NCI-H2171 (cell line): ENCODE results near the gene SLAMF6.
"Not testable (repeated sequence)": the region's sequence is repeated elsewhere in the genome, so short reads cannot be mapped to it uniquely, and the experiment has no call there.

Experiments used
- DNase-seq: peaks from one replicate; lab custom pipeline; 2025; lab: John Stamatoyannopoulos, UW

The SLAMF6 gene

DNA sequence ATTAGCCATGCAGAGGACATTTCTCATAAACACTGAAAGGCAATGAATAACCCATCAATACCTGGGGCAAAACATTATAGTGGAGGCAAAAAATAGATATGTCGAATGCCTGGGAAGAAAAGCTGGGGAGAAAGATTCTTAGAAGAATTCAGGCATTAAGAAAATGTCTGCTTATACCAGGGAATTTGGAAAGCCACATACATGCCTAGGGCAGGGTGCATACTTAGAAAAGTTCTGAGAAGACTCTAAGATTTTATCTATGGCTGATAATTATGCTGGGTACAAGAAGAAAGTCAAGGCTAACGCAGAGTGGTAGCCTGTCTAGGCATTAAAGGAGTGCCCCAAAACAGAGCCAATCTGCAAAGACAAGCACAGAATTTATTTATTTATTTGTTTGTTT is 18.4 kb downstream of the SLAMF6 start:
- DNase-seq = no peak

DNA sequence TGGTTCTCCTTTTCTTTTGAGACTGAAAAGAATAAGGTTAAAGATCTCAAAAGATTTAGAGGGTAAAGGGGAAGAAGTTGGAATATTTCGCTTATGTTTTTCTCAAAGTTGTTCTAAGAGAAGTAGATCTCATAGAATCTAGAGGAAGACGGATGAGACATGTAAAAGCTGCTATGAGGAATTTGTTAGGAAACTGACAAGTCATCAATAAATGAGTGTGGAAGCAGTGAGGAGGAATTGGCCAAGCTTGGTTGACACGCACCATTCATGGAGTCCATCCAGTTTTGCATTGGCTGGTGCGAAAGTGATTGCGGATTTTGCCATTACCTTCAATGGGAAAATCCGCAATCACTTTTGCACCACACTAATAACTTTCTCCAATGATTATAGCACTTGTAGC is 20.0 kb downstream of the SLAMF6 start:
- no peak for DNase-seq

DNA sequence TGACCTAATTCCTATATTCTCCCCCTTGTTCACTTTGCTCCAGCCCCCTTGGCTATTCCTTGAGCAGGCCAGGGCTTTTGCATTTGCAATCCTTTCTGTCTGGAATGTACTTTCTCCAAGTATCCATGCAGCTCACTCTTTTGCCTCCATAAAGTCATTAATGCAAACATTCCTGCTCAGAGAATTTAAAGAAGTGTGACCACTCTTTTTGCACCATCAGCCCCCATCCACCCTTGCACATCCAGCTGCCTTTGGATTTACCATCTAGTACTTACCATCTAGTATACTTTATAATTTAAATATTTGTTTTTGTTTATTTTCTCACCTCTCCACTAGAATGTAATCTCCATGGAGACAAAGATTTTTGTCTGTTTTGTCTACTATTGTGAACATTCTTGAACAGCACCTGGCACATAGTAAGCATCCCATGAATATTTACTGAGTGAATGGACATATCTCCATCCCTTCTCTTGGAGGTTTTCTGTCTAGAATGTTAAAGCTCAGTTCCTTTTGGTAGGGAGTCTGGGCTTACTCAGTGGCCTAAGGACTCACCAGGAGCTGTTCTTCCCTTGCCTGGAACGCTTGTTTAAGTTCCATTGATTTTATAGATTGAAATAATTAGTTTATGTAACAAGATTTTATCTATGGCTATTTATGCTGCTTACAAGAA is 22.6 kb downstream of the SLAMF6 start:
- DNase-seq = no peak

DNA sequence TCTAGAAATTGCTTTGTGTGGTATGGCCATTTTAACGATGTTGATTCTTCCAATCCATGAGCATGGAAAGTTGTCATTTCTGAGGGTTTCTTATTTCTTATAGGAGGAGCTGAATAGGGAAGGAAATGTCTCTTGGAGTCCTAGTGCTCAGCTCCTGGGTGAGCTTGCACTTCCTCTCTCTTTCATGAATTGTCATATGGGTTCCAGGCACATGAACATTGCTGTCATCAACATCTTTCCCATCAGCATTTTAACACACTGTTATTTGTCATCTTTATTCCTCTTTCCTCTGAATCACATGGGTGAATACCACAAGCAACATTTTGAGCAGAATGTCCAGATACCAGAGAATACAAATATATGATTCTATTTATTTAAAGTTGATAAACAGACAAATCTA is 23.4 kb downstream of the SLAMF6 start:
- DNase-seq = no peak

DNA sequence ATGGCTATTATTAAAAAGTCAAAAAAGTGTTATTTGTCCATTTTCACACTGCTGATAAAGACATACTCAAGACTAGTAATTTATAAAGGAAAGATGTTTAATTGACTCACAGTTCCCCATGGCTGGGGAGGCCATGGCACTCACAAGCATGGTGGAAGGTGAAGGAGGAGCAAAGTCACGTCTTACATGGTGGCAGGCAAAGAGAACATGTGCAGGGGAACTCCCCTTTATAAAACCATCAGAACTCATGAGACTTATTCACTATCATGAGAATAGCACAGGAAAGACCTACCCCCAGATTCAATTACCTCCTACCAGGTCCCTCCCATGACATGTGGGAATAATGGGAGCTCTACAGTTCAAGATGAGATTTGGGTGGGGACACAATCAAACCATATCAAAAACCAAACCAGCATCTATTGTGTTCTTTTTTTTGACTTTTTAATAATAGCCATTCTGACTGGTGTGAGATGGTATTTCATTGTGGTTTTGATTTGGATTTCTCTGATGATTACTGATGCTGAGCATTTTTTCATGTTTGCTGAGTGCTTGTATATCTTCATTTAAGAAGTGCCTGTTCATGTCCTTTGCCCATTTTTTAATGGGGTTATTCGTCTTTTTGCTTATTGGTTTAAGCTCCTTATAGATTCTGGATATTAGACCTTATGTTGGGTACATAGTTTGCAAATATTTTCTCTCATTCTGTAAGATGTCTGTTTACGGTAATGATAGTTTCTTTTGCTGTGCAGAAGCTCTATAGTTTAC is 24.6 kb downstream of the SLAMF6 start:
- DNase-seq = not testable (repeated sequence)

GRCh38 chr1:160496334-160496733 is 26.7 kb downstream of the SLAMF6 start:
- DNase-seq = no peak

GRCh38 chr1:160494620-160495019 is 28.4 kb downstream of the SLAMF6 start:
- no peak for DNase-seq

DNA sequence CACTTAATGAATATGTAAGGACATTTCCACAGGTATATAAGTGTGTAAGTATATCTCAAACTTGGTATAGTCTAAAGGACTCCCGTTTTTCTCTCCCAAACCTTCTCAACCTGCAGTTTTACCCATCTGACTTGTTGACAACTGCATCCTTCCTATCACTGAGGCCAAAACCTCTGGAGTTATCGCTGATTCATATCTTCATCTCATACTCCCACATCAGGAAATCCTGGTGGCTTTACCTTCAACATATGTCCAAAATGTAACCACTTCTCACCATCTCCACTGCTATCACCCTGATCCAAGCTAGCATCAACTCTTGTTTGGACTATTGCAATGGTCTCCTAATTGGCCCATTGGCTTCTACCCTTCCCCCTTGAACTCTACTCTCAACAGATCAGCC is 30.4 kb downstream of the SLAMF6 start:
- DNase-seq = no peak

DNA sequence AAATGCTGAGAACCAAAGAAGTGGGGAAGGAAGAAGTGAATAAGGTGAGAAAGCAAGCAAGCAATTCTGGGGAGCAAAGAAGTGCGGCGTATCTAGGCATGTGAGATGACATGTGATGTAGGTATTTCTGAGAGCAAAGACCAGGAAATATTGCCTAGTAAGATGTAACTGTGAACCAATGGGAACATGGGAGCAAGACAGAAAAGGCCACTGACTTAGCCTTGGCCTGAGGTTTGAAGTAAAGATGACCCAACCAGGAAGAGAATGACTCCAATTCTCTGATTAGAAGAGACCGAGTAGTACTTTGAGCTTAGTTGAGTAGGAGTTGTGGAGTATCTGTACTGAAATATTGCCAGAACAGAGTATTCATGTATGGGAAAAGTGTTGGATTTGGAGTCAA is 31.1 kb downstream of the SLAMF6 start:
- DNase-seq = no peak

DNA sequence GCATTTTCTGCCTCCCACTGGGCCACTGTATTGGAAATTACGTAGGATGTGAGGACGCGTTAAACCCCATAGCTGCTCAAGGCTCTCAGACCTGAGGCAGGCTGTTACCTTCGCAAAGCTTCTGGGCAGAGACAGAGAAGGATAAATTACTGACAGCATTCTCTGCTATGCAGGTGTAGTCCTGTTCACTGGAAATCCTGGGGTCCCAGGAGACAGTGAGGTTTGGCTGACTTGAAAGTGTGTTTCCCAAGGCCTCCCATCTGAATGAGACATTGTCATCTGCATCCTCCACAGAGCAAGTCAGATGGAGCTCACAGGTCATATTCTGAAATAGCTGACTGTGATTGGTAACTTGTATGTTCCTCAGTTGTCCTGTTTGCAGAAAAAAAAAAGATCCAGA is 32.0 kb downstream of the SLAMF6 start:
- DNase-seq = no peak

DNA sequence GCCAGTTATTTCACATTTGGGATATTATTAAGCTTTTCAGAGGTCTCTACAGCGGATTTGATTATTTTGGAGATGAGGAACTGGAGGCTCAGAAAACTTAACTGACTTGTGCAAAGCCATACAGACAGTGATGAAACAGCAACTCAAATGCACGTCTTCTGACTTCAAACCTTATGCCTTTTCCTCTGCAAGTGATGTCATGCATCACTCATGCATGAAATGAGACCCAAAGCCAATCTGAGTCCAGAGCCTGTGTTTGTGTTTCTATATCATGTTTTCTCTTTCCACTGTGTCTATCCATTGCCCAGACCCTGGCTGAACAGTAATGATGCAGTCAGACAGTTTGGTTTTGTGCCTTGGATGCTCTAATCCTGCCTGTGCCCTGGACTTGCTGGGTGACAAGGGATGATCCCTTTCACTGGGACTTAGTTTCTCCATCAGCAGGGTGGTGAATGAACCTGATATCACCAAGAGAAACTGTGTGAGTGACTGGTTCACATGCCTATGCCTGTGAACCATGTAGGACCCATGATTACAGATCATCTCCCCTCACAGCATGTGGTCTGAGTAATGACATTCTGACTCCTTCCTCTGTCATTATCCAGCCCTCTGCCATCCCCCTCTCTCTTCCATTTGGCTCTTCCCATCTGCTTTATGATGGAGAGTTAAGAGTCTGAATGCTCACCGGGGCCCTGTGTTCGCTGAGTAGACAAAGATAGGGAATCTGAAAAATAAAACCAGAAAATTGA is 33.4 kb downstream of the SLAMF6 start:
- DNase-seq = no peak

GRCh38 chr1:160488347-160489058 is 34.6 kb downstream of the SLAMF6 start:
- DNase-seq = no peak

DNA sequence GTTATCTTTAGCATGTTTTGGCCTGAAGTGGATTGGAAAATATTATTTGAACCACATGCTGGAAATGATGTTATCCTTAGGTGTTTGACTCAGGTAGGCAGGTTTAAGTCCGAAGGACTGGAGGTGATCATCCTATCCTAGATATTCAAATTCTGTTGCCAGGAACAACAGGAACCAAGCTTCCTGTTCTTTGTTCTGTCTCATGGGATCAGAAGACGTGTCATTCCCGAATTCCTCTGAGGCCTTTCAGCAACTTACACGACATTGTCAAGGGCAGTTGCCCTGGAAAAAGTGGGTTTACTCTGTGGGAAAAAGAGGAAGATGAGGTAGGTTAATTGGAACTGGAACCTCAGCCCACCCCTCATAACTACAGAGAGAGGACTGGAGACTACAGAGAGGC is 36.6 kb downstream of the SLAMF6 start:
- DNase-seq = no peak

- DNase-seq = no peak
These were observed 39.4 kb downstream of the SLAMF6 start for GRCh38 chr1:160483505-160484185.

DNA sequence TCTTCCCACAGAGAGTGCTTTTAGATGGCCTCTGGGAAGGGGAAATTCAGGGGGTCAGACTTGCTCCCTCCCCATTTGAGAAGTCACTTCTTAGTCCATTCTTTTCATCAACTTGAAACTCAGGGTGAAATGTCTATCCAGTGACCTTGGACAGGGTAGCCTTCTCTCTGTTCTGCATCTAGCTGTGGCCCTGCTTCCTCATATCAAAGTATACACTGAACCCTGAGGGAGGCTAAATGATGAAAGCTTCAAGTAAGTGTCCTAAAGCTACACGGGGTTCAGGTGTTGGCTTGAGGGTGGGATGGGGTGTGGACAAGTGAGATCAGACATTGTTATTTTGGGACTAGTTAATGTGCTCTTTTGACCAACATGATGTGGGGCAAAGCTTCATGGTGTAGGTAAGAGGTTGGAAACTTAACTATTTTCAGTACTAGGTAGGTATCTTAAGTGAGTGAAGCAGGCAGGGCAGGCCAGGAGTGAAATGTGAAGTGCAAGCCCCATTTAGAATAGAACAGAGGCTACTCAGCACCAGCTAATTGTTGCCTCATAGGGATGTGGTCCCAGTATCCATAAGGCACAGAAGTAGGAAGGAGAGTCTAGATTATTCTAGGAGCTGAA is 41.0 kb downstream of the SLAMF6 start:
- no peak for DNase-seq

GRCh38 chr1:160480781-160481180 is 42.3 kb downstream of the SLAMF6 start:
- not testable (repeated sequence) for DNase-seq

GRCh38 chr1:160479091-160479490 is 44.0 kb downstream of the SLAMF6 start:
- DNase-seq = not testable (repeated sequence)

- DNase-seq = no peak
These were observed 48.4 kb downstream of the SLAMF6 start for GRCh38 chr1:160474392-160475242.

GRCh38 chr1:160472112-160472511 is 50.9 kb downstream of the SLAMF6 start:
- no peak for DNase-seq

GRCh38 chr1:160471253-160471652 is 51.8 kb downstream of the SLAMF6 start:
- no peak for DNase-seq
